Amygdala (tissue), 56 donors: ENCODE results near the gene SPSB4.
"Not testable (repeated sequence)": the region's sequence is repeated elsewhere in the genome, so short reads cannot be mapped to it uniquely, and the experiment has no call there.

ENCODE experiments used
- DNase-seq, 56 donors: peaks; one replicate each; lab custom pipeline; 2025; lab: John Stamatoyannopoulos, UW

The SPSB4 gene

DNA sequence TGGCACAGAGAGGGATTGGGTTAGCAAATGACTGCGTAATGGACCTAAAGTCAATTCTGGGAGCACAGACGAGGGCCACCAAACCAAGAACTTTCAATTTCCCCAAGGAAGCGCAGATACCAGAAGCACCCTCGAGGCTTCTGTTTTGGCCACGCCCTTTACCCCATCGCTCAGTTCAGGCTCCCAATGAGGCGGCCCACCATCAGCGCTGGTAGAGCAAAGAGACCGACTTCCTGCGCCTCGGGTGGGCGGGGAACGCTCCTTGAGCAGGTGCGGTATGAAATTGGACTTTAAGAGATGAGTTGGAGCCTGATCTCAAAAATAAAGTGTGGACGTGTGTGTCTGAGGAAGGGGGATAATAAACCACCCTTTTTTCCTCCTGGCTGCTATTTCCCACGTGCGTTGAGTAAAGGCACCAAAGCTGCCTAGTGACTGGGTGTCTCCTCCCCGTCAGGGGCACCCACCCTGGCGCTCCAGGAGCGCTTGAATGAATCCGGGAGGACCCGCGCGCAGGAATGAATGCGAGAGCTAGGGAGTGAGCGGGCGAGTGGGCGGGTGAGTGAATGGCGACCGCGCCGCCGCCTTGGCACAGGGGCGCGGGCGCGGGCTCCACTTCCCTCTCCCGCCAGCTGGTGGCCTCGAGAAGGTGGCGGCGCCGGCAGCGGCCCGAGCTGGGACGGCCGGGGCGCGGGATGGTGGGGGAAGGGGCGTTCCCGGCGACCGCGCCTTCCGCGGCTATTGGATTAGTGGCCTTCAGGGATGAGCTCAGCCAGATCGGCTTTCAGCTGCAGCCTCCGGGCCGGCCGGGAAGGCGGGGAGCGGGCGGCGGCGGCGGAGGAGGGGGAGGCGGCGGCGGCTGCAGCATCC lies at the start of gene SPSB4:
Gene SPSB4 (plus strand): TSS at position 772 of the 867 bp plus-strand sequence. CDS start 14,758 bp downstream, outside the sequence.
- peak in 11 of 56 donors; percentile 5 to 42 (median 16) for DNase-seq

- DNase-seq: no peak
Observed at GRCh38 chr3:141006344-141006743, 44.8 kb upstream of the SPSB4 start.

- DNase-seq: no peak
Observed at GRCh38 chr3:141009496-141009895, 41.7 kb upstream of the SPSB4 start.

DNA sequence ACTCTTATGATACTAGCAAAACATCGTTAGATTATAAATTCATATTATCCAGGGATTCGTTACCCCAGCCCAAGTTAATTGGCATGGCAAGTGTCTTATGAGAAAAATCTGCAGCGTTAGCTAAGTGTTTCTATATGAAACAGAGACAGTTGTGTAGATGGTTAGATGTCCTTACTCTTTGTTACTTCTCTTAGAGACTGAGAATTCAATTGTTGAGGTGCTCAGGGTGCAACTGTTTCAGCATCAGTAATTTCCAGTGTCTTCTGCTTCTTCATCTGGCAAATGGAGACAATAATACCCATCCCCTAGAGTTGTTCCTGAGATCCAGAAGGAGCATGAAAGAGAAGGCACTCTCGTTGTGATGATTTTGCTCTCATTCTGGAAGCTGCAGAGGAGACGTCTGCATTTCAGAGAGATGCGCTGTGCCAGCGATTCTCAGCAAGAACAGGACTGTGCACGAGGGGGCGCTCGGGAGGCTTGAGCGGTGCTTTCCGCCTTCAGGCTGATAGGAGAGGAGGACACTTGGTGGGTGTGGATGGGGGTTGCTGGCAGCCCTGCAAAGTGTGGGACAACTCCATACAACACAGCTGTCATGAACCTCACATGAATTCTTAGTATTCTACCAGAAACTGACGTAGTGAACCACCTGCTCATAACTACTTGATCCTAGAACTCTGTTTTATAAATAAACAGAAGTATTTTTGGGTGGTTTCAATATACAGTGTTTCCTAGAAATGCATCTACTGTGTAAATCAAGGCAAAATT lies 39.7 kb upstream of the SPSB4 start:
- peak in 52 of 56 donors; percentile 3 to 84 (median 46) for DNase-seq

- DNase-seq: no peak
Observed at GRCh38 chr3:141011997-141012262, 39.2 kb upstream of the SPSB4 start.

DNA sequence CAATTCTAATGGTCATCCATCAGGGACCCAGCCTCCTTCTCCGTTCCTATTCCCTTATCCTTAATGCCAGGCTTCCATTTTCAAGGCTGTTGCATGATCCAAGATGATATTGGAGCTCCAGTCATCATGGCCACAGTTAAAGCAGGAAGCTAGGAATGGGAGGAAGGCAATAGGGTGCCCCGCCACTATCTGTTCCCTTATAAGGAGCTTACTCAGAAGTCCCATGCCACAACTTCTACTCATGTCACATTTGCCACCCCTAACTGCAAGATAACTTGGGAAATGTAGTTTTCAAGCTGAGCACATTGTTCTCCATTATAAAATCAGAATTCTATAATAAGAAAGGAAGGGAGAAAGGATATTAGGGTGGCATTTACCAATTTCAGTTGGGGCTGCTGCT lies 38.6 kb upstream of the SPSB4 start:
- no peak for DNase-seq

GRCh38 chr3:141015481-141015880 lies 35.7 kb upstream of the SPSB4 start:
- DNase-seq: no peak

- DNase-seq: not testable (repeated sequence)
Observed at GRCh38 chr3:141017366-141018322, 33.5 kb upstream of the SPSB4 start.

GRCh38 chr3:141019244-141019643 lies 31.9 kb upstream of the SPSB4 start:
- DNase-seq: no peak

- no peak for DNase-seq
Observed at GRCh38 chr3:141020143-141020830, 30.9 kb upstream of the SPSB4 start.

GRCh38 chr3:141021261-141021660 lies 29.9 kb upstream of the SPSB4 start:
- DNase-seq: no peak

DNA sequence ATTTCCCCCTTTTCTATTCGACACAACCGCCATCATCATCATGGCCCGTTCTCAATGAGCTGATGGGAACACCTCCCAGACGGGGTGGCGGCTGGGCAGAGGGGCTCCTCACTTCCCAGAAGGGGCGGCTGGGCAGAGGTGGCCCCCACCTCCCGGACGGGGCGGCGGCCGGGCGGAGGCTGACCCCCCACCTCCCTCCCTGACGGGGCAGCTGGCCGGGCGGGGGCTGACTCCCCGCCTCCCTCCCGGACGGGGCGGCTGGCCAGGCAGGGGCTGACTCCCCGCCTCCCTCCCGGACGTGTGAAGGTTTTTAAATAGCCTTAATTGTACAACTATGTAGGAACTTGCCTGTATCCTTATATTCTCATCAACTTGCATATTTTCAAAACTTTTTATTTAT lies 20.9 kb upstream of the SPSB4 start:
- DNase-seq: no peak

DNA sequence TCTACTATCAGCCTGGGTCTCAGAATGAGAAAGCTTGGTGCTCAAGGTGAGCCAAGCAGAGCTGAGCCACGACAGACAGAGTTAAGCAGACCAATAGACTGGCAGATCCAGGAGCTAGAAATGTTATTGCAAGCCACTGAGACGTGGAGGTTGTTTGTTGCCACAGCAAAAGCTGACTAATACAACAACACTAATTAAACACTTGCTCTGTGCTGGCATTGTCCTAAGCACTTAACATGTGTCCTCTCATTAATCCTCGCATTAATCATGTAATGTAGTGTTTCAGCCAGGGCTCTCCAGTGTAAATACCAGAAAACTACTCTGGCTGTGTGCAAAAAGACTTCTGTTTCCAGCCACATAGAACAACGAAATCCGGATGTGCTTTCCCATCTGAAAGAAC lies 11.6 kb upstream of the SPSB4 start:
- no peak for DNase-seq

- no peak for DNase-seq
Observed at GRCh38 chr3:141044695-141045641, 6.2 kb upstream of the SPSB4 start.

- no peak for DNase-seq
Observed at GRCh38 chr3:141045849-141046248, 5.3 kb upstream of the SPSB4 start.

GRCh38 chr3:141047168-141047567 lies 4.0 kb upstream of the SPSB4 start:
- no peak for DNase-seq

- DNase-seq: no peak
Observed at GRCh38 chr3:141049681-141050080, 1.5 kb upstream of the SPSB4 start.

DNA sequence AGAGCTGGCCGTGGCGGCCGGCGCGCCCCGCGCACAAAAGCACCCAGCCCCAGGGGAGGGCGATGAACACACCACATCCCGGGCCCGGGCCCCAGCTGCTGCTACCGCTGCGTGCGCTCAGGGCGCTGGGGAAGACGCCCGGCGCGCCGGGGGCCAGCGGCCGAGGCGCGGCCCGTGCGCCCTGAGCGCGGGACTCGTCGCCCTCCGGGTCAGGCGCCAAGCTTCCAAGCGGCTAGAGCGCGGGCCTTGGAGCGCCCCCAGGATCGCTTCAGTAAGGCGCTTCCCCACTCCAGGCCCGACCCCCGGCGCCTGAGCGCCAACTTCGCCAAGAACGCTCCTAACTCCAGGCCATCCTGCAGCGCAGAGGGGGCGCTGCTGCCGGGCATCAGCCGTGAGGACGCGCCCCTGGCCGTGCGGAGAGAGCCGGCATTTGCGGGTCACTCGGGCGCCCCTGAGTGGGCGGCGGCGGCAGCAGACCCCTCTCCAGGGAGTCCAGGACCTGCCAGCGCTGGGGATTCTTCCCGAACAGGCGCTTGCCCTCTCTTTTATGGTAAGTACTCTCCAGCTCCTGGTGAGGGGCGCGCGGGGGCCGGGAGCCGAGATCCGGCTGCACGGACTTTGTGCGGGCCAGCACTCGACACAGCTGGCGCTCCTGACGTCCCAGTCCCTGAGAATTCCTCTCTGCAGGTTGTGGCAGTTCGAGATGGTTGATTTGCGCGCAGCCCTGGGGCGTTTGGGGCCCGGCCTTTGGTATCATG lies 475 bp downstream of the SPSB4 start:
- DNase-seq: peak in 1 of 56 donors; percentile 12
